Amniotic stem cell (primary cell): ENCODE measurements around the gene CRIM1.

Experiments
- DNase-seq: peaks from one replicate; lab custom pipeline; 2025; lab: John Stamatoyannopoulos, UW

CRIM1 gene

GRCh38 chr2:36582538-36582937 is 227.0 kb downstream of the CRIM1 start:
- no peak for DNase-seq

- DNase-seq = no peak
Measured at GRCh38 chr2:36582951-36583350, 227.4 kb downstream of the CRIM1 start.

GRCh38 chr2:36584148-36584794 is 228.7 kb downstream of the CRIM1 start:
- no peak for DNase-seq

GRCh38 chr2:36586672-36587071 is 231.1 kb downstream of the CRIM1 start:
- DNase-seq = no peak

DNA sequence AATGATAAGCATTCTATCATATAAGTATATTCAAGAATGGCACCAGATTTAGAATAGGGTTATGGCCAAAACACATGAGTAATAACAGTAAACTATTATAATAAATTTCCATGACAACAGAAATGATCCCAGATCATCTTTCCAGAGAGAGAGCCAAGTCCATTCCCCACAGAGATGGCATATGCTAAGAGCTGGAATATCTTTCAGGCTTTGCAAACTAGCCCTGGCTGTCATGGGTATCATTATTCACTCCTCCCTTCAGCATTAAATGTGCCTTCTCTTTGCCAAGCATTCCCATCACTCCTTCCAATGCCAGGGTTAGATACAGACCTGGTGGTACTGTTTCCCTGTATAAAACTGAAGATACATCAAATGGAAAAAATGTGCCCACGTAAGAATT is 231.5 kb downstream of the CRIM1 start:
- no peak for DNase-seq

DNA sequence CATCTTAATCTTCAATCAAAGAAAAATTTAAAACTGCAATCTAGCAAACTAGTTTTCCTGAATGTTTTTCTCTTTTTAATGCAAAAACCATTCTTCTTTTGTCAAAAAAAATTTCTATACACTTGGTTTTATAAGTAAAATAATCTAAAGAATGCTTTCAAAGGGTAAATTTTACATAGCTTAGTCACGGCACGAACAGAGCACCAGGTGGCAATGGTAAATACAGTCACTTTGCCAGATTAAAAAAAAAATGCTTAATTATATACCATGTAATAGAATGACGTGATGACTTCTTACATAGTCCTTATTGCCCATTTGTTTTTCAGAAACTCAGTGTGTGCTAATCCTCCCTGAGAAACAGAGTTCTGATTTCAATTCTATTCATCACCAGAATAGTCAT is 232.0 kb downstream of the CRIM1 start:
- no peak for DNase-seq

- DNase-seq = no peak
Measured at GRCh38 chr2:36589230-36589630, 233.7 kb downstream of the CRIM1 start.

- no peak for DNase-seq
Measured at GRCh38 chr2:36594849-36595248, 239.3 kb downstream of the CRIM1 start.

GRCh38 chr2:36596397-36596796 is 240.8 kb downstream of the CRIM1 start:
- no peak for DNase-seq

DNA sequence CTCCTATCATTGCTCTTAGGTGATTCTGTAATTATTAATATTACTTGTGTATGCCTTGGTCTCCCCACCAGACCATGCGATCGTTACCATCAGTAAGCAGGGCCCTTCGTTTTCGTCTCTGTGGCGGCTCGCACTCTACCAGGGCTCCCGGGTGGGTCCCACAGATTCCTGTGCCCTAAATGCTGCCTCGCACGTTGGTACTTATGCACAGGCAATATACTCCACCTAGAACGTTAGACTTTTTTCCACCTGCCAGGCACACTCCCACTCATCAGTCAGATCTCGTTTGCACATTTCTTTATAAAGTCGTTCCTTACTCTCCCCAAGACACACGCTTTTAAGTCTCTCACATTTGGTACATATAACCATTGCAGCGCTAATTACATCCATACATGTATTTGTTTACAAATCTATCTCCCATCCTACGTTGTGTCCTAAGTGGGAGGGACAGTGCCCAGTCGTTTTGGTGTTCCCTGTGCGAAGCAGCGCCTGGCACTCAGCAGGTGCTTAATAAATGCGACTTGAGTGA is 241.5 kb downstream of the CRIM1 start:
- no peak for DNase-seq

DNA sequence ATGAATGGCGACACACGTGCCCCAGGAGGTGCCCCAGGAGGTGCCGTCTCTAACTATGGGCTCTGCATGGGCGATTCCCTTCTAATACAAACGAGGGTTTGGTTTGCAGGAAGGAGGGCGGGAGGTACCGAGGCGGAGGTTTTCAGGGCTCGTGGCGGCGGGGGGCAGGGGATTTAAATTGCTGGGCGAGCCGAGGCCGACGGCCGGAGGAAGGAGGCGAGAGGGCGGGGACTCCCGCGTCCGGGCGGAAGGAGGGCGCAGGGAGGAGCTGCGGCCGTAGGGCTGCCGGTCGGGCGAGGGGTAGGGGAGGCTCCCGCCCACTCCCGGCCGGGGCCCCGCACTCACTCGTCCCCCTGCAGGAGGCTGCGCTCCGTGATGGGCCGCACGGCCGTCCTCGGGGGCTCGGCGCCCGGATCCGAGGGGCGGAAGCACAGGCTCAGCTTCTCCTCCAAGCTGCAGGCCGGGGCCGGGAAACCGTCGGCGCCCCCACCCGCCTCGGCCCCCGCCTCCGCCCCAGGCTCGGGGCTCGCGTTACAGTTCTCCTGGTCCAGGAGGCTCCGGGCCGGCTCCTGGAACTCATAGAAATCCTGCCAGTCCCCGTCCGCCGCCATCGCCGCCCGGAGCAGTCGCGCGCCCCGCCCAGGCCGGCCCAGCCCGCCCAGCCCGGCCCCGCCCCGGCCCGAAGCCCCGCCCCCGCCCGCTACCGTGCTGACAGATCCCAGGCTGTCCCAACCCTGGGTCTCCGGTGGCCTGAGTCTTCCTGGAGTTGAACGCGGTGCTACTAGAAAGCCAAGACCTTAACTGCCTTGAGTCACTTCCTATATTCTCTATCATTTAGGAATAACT is 242.2 kb downstream of the CRIM1 start, which contains the start of gene FEZ2:
Gene FEZ2 (minus strand): TSS at position 637 of the 846 bp plus-strand sequence. CDS start 26 bp downstream, at position 611.
- DNase-seq = peak; percentile 20
